Central memory CD4-positive, alpha-beta T cell (primary cell): ENCODE results near the gene ABCB10.

Experiments used
- DNase-seq: peaks from one replicate; pipeline ENCODE4 v3.0.0; 2022

Gene ABCB10

DNA sequence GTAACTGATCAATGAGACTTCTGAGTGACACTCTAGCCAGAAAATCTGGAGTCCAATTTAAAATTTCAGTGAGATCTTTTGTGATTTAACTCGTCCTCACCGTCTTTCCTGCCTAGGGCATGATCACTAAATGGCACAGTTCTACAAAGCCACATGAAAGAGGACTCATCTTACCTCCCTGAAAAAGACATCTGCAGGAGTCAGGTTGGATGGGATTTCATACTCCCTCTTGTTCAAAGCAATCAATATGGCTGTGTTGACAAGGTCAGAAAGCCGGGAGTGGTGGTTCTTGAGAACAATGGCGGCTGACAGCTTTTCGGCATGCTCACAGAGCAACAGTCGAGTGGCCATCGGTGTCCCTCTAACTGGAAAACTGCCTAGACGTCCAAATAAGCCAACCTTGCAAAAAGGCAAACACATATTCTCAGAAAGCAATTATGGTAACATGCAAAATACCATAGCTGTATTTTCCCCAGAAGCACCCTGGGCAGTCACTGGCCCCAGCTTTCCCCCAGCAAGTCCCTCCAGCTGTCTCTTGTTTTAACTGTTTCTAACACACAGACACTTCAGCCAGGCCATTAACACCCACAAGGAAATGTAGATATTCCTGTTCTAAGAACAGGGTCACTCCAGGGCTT is 88.0 kb downstream of the ABCB10 start:
- no peak for DNase-seq

DNA sequence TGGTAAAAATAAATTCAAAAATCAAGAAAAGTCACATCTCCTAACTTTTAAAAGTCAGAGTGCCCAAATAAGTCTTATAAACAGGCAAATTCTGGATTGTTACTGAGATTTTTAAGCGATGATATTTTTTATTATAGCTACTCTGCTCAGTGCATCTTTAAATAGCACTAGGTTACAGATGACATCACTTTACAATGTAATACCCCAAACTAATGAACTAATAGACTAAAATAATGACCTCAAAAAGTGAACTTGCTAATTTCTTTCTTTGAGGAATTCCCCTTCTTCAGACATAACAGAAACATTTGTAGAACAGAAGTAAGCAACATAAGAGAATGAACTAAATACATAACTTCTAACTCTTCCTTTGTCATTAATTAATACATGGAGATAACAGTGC is 91.6 kb downstream of the ABCB10 start:
- no peak for DNase-seq
